Small intestine (tissue), 7 donors: Measurements from ENCODE around the gene STOML1. TPM values are rescaled to one million over a fixed set of nuclear protein-coding genes. Genes with fewer than 3 reads are reported as not detected.
"Not testable (repeated sequence)": the region's sequence is repeated elsewhere in the genome, so short reads cannot be mapped to it uniquely, and the experiment has no call there.

Source experiments
- DNase-seq, 2 donors: peaks; one replicate each; pipeline versions ENCODE4 v3.0.0 to v3.0.0-alpha.2; 2013
- FAIRE-seq: peaks from 2 replicates; lab custom pipeline; 2012; peaks lifted over from hg19 to GRCh38; lab: Jason Lieb, UNC
- H3K27ac ChIP-seq, 3 donors: one replicate each; pipeline ENCODE4 v1.5.1; 2013; ENCODE audit warnings: low read length in 2 of 3, mild to moderate bottlenecking in 2 of 3, control low read depth in 1 of 3, inconsistent platforms in 1 of 3, low read depth in 1 of 3, moderate library complexity in 1 of 3
- H3K27me3 ChIP-seq, 3 donors: one replicate each; pipeline ENCODE4 v1.6.1; 2013; ENCODE audit warnings: low read length in 3 of 3, inconsistent platforms in 1 of 3; ENCODE audit not compliant: control insufficient read depth in 3 of 3, insufficient read depth in 3 of 3
- H3K36me3 ChIP-seq, 3 donors: one replicate each; pipeline ENCODE4 v1.6.1; 2013; ENCODE audit warnings: low read length in 3 of 3, inconsistent platforms in 1 of 3, low read depth in 1 of 3, mild to moderate bottlenecking in 1 of 3, moderate library complexity in 1 of 3; ENCODE audit not compliant: control insufficient read depth in 3 of 3, insufficient read depth in 2 of 3
- H3K4me1 ChIP-seq, 3 donors: one replicate each; pipeline ENCODE4 v1.6.1; 2013; ENCODE audit warnings: low read length in 2 of 3, inconsistent platforms in 1 of 3, low read depth in 1 of 3, mild to moderate bottlenecking in 1 of 3, moderate library complexity in 1 of 3; ENCODE audit not compliant: control insufficient read depth in 3 of 3, insufficient read depth in 2 of 3
- H3K4me3 ChIP-seq, 3 donors: one replicate each; pipeline ENCODE4 v1.5.1; 2013; ENCODE audit warnings: low read length in 3 of 3, control low read depth in 1 of 3, inconsistent platforms in 1 of 3, low read depth in 1 of 3, mild to moderate bottlenecking in 1 of 3, moderate library complexity in 1 of 3
- H3K9me3 ChIP-seq, 2 donors: one replicate each; pipeline ENCODE4 v1.6.1; 2013; ENCODE audit warnings: low read depth in 1 of 2, low read length in 1 of 2; ENCODE audit not compliant: control insufficient read depth in 2 of 2, insufficient read depth in 1 of 2
- WGBS, 3 donors: extraction: QIAGEN DNeasy Blood & Tissue Kit; methylation state at CpG; one replicate each; pipeline ENCODE4 v1.1.7; 2013; 5-methylcytosine and 5-hydroxymethylcytosine counted together
- polyA plus RNA-seq, 4 donors: library from polyadenylated mRNA; stranded (reverse) in 3 of 4; unstranded in 1 of 4; fragments of 200-250 nt in 3 of 4; fragments of 120-200 nt in 1 of 4; gene quantifications; one replicate each; pipeline versions ENCODE4 v1.2.1 to v1.2.3, GENCODE V29; 2013
- donor health status: healthy with polysubstance abuse.
- donor health status: control.
- donor health status: control.
- donor health status: Bipolar disorder and iron deficiency.
- donor health status: healthy.

Gene STOML1
- polyA plus RNA-seq, 4 donors = 7.8 to 22.1 (median 8.7) TPM

GRCh38 chr15:73941449-73941848 lies 50.6 kb downstream of the STOML1 start:
- no peak for DNase-seq
- H3K27ac ChIP-seq = no peak overlapping the region
- 81 to 84% (median 81%) methylated on average over 3 of the region's 3 CpGs for WGBS, 3 donors
- H3K4me1 ChIP-seq = peaks cover 0 to 21% (median 0%) of the 10 kb centered on the region in 3 donors
- H3K36me3 ChIP-seq = peaks cover 0 to 2% (median 0%) of the 10 kb centered on the region in 3 donors
- FAIRE-seq = no peak
- H3K27me3 ChIP-seq = no peaks in the 10 kb centered on the region
- no peak overlapping the region for H3K4me3 ChIP-seq
- peaks cover 0 to 13% of the 10 kb centered on the region in 2 donors for H3K9me3 ChIP-seq

GRCh38 chr15:73941044-73941443 lies 51.1 kb downstream of the STOML1 start:
- FAIRE-seq (no peak), DNase-seq (no peak)
- WGBS, 3 donors = 80 to 100% (median 100%) methylated on average over 1 of the region's 1 CpG
- peaks cover 0 to 2% (median 0%) of the 10 kb centered on the region in 3 donors for H3K36me3 ChIP-seq
- H3K4me3 ChIP-seq = no peak overlapping the region
- no peak overlapping the region for H3K27ac ChIP-seq
- peaks cover 0 to 23% (median 0%) of the 10 kb centered on the region in 3 donors for H3K4me1 ChIP-seq
- no peaks in the 10 kb centered on the region for H3K27me3 ChIP-seq
- peaks cover 0 to 13% of the 10 kb centered on the region in 2 donors for H3K9me3 ChIP-seq

DNA sequence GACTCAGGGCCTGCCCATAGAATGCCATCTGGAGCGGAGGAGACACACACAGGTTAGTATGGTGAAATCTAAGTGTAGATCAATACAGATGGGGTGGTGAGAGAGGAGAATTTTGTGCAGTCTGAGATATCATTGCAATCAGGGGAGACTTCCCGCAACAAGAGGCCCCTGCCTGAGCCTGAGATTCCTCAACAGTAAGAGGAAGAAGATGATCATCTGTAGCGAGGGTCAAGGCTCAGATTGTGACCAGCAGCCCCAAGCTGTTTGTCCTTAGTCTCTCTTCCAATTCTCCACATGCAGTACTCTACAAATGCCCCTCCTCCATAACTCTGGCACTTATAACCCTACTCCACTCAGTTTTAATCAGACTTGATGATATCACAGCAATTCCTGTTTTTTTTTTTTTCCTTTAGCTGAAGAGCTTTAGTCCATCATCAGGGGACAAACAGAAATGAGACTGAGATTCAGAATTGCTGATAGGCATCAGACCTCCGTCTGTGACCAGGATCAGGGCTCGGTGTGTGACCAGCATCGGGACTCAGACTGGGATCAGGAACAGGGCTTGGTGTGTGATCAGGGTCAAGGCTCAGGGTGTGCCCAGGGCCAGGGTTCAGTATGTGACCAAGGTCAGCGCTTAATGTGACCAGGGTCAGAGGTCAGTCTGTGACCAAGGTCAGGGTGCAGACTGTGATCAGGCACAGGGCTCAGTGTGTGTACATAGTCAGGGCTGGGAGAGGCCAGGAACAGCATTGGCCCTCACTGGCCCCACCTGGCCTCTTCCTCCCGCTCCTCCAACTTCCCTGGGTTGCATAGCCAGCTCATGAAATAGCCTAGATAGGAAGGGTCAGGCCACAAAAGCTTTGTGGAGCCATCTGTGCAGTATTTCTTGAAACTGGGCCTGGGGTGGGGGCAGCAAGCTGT lies 51.8 kb downstream of the STOML1 start:
- WGBS, 3 donors = 62 to 77% (median 75%) methylated on average over 8 of the region's 8 CpGs
- H3K4me1 ChIP-seq = peaks cover 0 to 23% (median 0%) of the 10 kb centered on the region in 3 donors
- no peak overlapping the region for H3K4me3 ChIP-seq
- DNase-seq = peak in 1 of 2 donors; percentile 54
- H3K36me3 ChIP-seq = peaks cover 0 to 2% (median 0%) of the 10 kb centered on the region in 3 donors
- H3K27me3 ChIP-seq = no peaks in the 10 kb centered on the region
- no peak overlapping the region for H3K27ac ChIP-seq
- no peak for FAIRE-seq
- H3K9me3 ChIP-seq = peaks cover 0 to 13% of the 10 kb centered on the region in 2 donors

GRCh38 chr15:73939138-73939537 lies 53.0 kb downstream of the STOML1 start:
- FAIRE-seq (no peak), DNase-seq (no peak)
- H3K9me3 ChIP-seq = peaks cover 0 to 13% of the 10 kb centered on the region in 2 donors
- peaks cover 0 to 19% (median 0%) of the 10 kb centered on the region in 3 donors for H3K4me1 ChIP-seq
- no peak overlapping the region for H3K27ac ChIP-seq
- WGBS, 3 donors = 67 to 83% (median 83%) methylated on average over 4 of the region's 4 CpGs
- no peak overlapping the region for H3K4me3 ChIP-seq
- no peaks in the 10 kb centered on the region for H3K27me3 ChIP-seq
- H3K36me3 ChIP-seq = peaks cover 0 to 2% (median 0%) of the 10 kb centered on the region in 3 donors

DNA sequence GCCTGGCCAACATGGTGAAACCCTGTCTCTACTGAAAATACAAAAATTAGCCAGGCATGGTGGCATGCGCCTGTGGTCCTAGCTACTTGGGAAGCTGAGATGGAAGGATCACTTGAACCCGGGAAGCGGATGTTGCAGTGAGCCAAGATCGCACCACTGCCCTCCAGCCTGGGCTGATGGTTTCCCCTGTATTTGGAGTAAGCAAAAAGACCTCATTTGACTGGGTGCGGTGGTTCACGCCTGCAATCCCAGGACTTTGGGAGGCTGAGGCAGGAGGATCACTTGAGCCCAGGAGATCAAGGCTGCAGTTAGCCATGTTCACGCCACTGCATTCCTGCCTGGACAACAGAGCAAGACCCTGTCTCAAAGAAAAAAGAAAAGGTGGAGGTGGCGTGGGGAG lies 53.6 kb downstream of the STOML1 start:
- 91 to 96% (median 95%) methylated on average over 8 of the region's 8 CpGs for WGBS, 3 donors
- H3K4me1 ChIP-seq = peaks cover 0 to 18% (median 0%) of the 10 kb centered on the region in 3 donors
- H3K36me3 ChIP-seq, H3K27me3 ChIP-seq, DNase-seq, H3K27ac ChIP-seq, H3K4me3 ChIP-seq, FAIRE-seq: not testable (repeated sequence)
- peaks cover 0 to 13% of the 10 kb centered on the region in 2 donors for H3K9me3 ChIP-seq

DNA sequence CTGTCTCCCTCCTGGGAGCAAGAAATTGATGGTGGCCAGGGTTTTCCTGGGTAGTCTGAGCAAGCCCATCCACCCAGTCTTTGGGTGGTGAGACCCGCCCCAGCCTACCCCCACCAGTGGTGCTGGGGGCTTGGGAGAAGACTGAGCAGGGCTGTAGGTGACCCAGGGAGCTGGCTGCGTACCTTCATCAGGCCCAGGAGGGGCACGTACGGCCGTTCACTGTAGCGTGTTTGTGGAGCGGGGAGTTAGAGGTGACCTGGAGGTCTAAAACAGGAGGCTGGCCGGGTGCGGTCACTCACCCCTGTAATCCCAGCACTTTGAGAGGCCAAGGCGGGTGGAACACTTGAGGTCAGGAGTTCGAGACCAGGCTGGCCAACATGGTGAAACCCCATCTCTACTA lies 54.4 kb downstream of the STOML1 start:
- H3K4me1 ChIP-seq = peaks cover 0 to 18% (median 0%) of the 10 kb centered on the region in 3 donors
- no peak overlapping the region for H3K27ac ChIP-seq
- H3K36me3 ChIP-seq = peaks cover 0 to 2% (median 0%) of the 10 kb centered on the region in 3 donors
- 90 to 96% (median 93%) methylated on average over 11 of the region's 11 CpGs for WGBS, 3 donors
- H3K27me3 ChIP-seq = no peaks in the 10 kb centered on the region
- peaks cover 0 to 5% of the 10 kb centered on the region in 2 donors for H3K9me3 ChIP-seq
- no peak for DNase-seq
- no peak for FAIRE-seq
- no peak overlapping the region for H3K4me3 ChIP-seq

- Histone ChIP-seq H3K9me3 (peaks cover 0 to under 1% of the 10 kb centered on the region in 2 donors), H3K4me3 (no peak overlapping the region), H3K27me3 (no peaks in the 10 kb centered on the region), H3K27ac (no peak overlapping the region), H3K4me1 (peaks cover 0 to 18% (median 0%) of the 10 kb centered on the region in 3 donors), H3K36me3 (peaks cover 0 to 2% (median 0%) of the 10 kb centered on the region in 3 donors)
- DNase-seq (no peak), FAIRE-seq (no peak)
- WGBS, 3 donors = 72 to 91% (median 83%) methylated on average over 8 to 10 of the region's 10 CpGs
Measured at GRCh38 chr15:73937296-73937695, 54.8 kb downstream of the STOML1 start.

DNA sequence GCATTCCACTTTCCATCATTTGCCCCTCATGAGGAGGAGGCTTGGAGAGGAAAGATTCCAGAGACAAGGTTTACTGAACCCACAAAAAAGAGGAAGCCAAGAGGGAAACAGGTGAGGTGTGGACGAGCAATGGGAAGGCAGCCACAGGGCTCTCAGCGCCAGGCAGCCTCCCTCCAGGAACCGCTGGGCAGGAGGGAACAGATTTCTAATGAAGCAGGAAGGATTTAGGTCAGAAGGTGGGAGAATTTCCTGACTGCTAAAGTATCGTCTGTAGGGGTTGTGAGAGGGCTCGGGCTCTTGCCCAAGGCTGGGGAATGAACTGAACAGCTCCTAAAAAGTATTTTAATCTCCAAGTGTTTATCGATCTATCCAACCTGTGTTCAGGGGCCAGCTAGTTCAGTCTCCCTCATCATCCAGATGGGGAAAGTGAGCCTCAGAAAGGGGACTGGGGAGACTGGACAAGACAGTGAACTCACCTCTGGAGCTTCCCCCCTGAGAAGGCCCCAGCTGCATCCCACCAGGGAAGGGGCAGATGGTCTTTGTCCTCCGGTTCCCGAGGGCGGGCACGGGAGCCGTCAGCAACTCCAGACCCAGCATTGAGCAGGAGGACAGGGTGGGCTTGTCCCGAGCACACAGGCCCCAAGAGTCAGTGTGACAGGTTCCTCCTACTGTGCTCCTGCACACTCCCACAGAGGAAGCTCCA lies 55.4 kb downstream of the STOML1 start:
- Histone ChIP-seq H3K4me1 (peaks cover 0 to 18% (median 0%) of the 10 kb centered on the region in 3 donors), H3K9me3 (no peaks in the 10 kb centered on the region), H3K36me3 (peaks cover 0 to 2% (median 0%) of the 10 kb centered on the region in 3 donors), H3K27me3 (no peaks in the 10 kb centered on the region), H3K4me3 (no peak overlapping the region), H3K27ac (no peak overlapping the region)
- 60 to 68% (median 66%) methylated on average over 12 of the region's 12 CpGs for WGBS, 3 donors
- DNase-seq = no peak
- FAIRE-seq = no peak
